AG04450 (cell line): ENCODE results near the gene FERMT3. TPM values are rescaled to one million over a fixed set of nuclear protein-coding genes. Genes with fewer than 3 reads are reported as not detected.
A peak's percentile ranks its signal among the peaks of the same experiment; 100 is the strongest.

ENCODE experiments used
- CTCF ChIA-PET: fragments of 300-600, 350-600 bp; formaldehyde crosslinking; extraction: SDS; loops from one replicate; lab custom pipeline; 2022; ENCODE audit warnings: antibody characterized with exemption, inconsistent platforms; lab: Charles Lee
- POLR2A ChIA-PET: fragments of 350-600 bp; formaldehyde crosslinking; extraction: SDS; loops from one replicate; lab custom pipeline; 2021; ENCODE audit warnings: antibody characterized with exemption, inconsistent platforms; lab: Yijun Ruan, JAX
- DNase-seq: peaks from one replicate; pipeline ENCODE4 v3.0.0-alpha.2; 2011; ENCODE audit warnings: low read depth, low spot score
- H3K27ac ChIP-seq: one replicate; pipeline ENCODE4 v1.5.1; 2012; ENCODE audit warnings: low read depth, low read length, control low read depth
- H3K27me3 ChIP-seq: one replicate; pipeline ENCODE4 v1.6.0; 2012; ENCODE audit warnings: low read length; ENCODE audit not compliant: control insufficient read depth, insufficient read depth
- H3K4me3 ChIP-seq: 2 replicates; pipeline ENCODE4 v1.5.1; 2011; ENCODE audit warnings: mild to moderate bottlenecking, low read depth, low read length, control low read depth
- H3K9me3 ChIP-seq: 2 replicates; pipeline ENCODE4 v1.5.1; 2012; ENCODE audit warnings: low read length; ENCODE audit not compliant: control insufficient read depth, insufficient read depth
- CTCF ChIP-seq: IDR thresholded peaks from 2 replicates; pipeline ENCODE4 v1.5.1; 2011; ENCODE audit warnings: low read depth, low read length, control low read depth, inconsistent platforms
- polyA plus RNA-seq: library from polyadenylated mRNA; depleted of rRNA; stranded (reverse); fragments of >200 nt; gene quantifications from 2 replicates; pipeline ENCODE4 v1.2.3, GENCODE V29; 2011

The FERMT3 gene
- polyA plus RNA-seq, 1 experiment = 0.38 TPM

DNA sequence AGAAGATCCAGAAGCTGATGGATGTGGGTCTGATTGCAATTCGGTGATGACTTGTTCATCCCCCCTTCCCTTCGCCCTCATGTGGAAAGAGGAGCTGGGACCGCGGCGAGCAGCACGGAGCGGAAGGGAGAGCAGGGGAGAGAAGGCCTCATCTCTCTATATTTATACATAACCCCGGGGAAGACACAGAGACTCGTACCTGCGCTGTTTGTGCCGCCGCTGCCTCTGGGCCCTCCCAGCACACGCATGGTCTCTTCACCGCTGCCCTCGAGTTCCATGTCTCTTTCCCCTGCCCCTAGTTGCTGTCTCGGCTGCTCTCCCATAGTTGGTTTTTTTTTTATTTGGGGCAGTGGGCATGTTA is 2.5 kb upstream of the FERMT3 start:
- Histone ChIP-seq H3K4me3 (no peak overlapping the region), H3K9me3 (no peaks in the 10 kb centered on the region; the same call in 1 of the 2 replicates), H3K27ac (peak overlapping the region; percentile 21), H3K27me3 (no peaks in the 10 kb centered on the region)
- TF ChIP-seq CTCF = no peak
- no peak for DNase-seq
- ChIA-PET CTCF (interaction anchor here (0.6 to 6.8 kb wide), 23 partner anchors 8 to 370 kb away, joined by 3 to 125 read pairs (median 5); partner anchors contain the start of genes NUDT22, PLCB3, PRDX5 and TRMT112), POLR2A (interaction anchor here (1.0 to 2.0 kb wide), 8 partner anchors 11 to 97 kb away, joined by 3 to 17 read pairs (median 4); partner anchors contain the start of genes NUDT22, STIP1 and TRPT1)

- DNase-seq = peak; percentile 95
- Histone ChIP-seq H3K27ac (no peak overlapping the region), H3K9me3 (no peaks in the 10 kb centered on the region; the same call in 1 of the 2 replicates), H3K4me3 (no peak overlapping the region), H3K27me3 (no peaks in the 10 kb centered on the region)
- ChIA-PET CTCF (interaction anchor here (0.6 to 6.8 kb wide), 27 partner anchors 8 to 370 kb away, joined by 3 to 125 read pairs (median 4); partner anchors contain the start of genes NUDT22, PLCB3, PRDX5 and TRMT112), POLR2A (interaction anchor here (0.7 to 2.0 kb wide), 9 partner anchors 8 to 96 kb away, joined by 3 to 17 read pairs (median 4); partner anchors contain the start of genes NUDT22, STIP1 and TRPT1)
- TF ChIP-seq CTCF = peak; percentile 67
These were observed 2.0 kb upstream of the FERMT3 start for GRCh38 chr11:64204464-64204989.

GRCh38 chr11:64207256-64208085 is 950 bp downstream of the FERMT3 start:
- Histone ChIP-seq H3K27me3 (no peaks in the 10 kb centered on the region), H3K4me3 (no peak overlapping the region), H3K27ac (peak overlapping the region; percentile 57), H3K9me3 (no peaks in the 10 kb centered on the region; the same call in 1 of the 2 replicates)
- peak; percentile 4; the same call in 1 of the 2 replicates for TF ChIP-seq CTCF
- POLR2A ChIA-PET = interaction anchor here (1.0 to 3.4 kb wide), 5 partner anchors 10 to 110 kb away, joined by 3 to 27 read pairs (median 5); partner anchors contain the start of genes NUDT22, PRDX5, STIP1 and TRMT112
- DNase-seq = no peak
- CTCF ChIA-PET = interaction anchor here (0.5 to 6.8 kb wide), 3 partner anchors 43 to 207 kb away, joined by 3 to 125 read pairs (median 5); no protein-coding TSS in a partner anchor

GRCh38 chr11:64208086-64208795 is 1.7 kb downstream of the FERMT3 start:
- Histone ChIP-seq H3K9me3 (no peaks in the 10 kb centered on the region; the same call in 1 of the 2 replicates), H3K4me3 (no peak overlapping the region), H3K27ac (peak overlapping the region; percentile 57), H3K27me3 (no peaks in the 10 kb centered on the region)
- DNase-seq = no peak
- ChIA-PET POLR2A (interaction anchor here (1.0 to 3.4 kb wide), 4 partner anchors 9 to 109 kb away, joined by 3 to 27 read pairs (median 4); partner anchors contain the start of genes PRDX5, STIP1 and TRMT112), CTCF (interaction anchor here (1.2 kb wide), 1 partner anchor 42 kb away, joined by 5 read pairs; no protein-coding TSS in a partner anchor)
- TF ChIP-seq CTCF = no peak
